Esophagus muscularis mucosa (tissue), 3 donors: ENCODE results near the gene SCG2.

Experiments used
- POLR2AphosphoS5 ChIP-seq, 2 donors: sonication (generic); formaldehyde crosslinking; IDR thresholded peaks; one replicate each; pipeline ENCODE4 v1.6.1; 2017; ENCODE audit warnings: antibody characterized with exemption in 2 of 2
- TF ChIP-seq, protein P1 (sequence below), 3 experiments: fragments of 200-600 bp in 2 of 3; fragments of 450-650 bp in 1 of 3; sonication (generic) in 2 of 3; IDR thresholded peaks; one replicate each; pipeline ENCODE4 v1.5.1; 2017 to 2019; ENCODE audit warnings: antibody characterized with exemption in 3 of 3, mild to moderate bottlenecking in 2 of 3, moderate library complexity in 1 of 3

DNA sequence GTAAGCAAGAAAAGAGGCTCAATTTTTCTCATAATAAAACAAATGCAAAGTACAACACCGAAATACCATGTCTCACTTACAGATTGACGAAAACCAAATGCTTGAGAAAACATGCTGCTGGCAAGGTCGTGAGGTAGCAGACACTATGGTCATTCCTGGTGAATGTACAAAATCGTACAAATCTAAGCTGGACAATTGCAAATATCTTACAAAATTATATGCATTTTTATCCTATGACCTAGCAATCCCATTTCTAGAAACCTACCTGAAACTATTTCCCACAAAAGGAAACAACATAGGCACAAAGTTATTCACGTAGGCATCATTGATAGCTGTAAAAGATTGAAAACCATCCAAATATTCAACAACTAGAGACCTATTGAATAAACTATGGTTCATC is 54.0 kb downstream of the SCG2 start:
- TF ChIP-seq, protein P1, sequence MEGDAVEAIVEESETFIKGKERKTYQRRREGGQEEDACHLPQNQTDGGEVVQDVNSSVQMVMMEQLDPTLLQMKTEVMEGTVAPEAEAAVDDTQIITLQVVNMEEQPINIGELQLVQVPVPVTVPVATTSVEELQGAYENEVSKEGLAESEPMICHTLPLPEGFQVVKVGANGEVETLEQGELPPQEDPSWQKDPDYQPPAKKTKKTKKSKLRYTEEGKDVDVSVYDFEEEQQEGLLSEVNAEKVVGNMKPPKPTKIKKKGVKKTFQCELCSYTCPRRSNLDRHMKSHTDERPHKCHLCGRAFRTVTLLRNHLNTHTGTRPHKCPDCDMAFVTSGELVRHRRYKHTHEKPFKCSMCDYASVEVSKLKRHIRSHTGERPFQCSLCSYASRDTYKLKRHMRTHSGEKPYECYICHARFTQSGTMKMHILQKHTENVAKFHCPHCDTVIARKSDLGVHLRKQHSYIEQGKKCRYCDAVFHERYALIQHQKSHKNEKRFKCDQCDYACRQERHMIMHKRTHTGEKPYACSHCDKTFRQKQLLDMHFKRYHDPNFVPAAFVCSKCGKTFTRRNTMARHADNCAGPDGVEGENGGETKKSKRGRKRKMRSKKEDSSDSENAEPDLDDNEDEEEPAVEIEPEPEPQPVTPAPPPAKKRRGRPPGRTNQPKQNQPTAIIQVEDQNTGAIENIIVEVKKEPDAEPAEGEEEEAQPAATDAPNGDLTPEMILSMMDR (IDR thresholded peaks at IDR 0.05): no peak
- TF ChIP-seq POLR2AphosphoS5 (IDR thresholded peaks at IDR 0.05): no peak
